B cell (primary cell): ENCODE results near the gene POGZ.

Experiments used
- CTCF ChIP-seq: fragments of 200-600 bp; IDR thresholded peaks from one replicate; pipeline ENCODE4 v1.8.0; 2022; ENCODE audit warnings: antibody characterized with exemption, mild to moderate bottlenecking
- EZH2 ChIP-seq: IDR thresholded peaks from 2 replicates; pipeline ENCODE4 v1.6.1; 2012; ENCODE audit warnings: borderline replicate concordance, low read depth, mild to moderate bottlenecking, moderate library complexity, low read length; ENCODE audit not compliant: insufficient read depth, poor library complexity, severe bottlenecking

DNA sequence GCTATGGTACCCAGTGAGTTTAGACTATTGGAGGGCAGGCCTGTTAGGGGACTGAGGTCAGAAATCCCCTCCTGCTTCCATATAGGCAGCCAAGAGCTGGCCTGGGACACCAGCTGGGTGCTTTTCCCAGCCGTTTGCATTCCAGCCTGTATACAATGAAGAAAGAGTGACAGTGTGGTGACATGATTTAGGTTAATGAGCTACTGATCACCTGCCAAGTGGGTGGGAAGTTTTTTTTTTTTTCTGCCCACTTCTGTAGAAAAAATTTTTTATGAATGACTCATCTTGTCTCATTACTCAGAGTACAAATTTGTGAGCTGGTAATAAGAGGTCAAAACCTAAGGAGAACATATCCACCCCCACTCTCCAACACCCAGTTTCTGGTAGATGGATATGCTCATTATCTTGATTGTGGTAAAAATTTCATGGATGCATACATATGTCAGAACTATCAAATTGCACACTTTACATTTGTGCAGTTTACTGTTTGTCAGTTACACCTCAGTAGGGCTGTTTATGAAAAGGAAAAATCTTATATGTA lies 35.5 kb upstream of the POGZ start:
- TF ChIP-seq CTCF: no peak
- no peak for TF ChIP-seq EZH2
